ENCODE results near the gene NRBP1.
"Not testable (repeated sequence)": the region's sequence is repeated elsewhere in the genome, so short reads cannot be mapped to it uniquely, and the experiment has no call there.

Gene NRBP1

GRCh38 chr2:27420996-27421395 is 7.4 kb upstream of the NRBP1 start:
- DNase-seq, result no peak
- Mint-ChIP-seq H3K9me3 (no peaks in the 10 kb centered on the region), H3K27me3 (ENCODE audit: low read depth, poor library complexity) (peaks cover 33% of the 10 kb centered on the region), H3K36me3 (ENCODE audit: low read depth) (no peaks in the 10 kb centered on the region), H3K4me3 (no peak overlapping the region), H3K4me1 (peaks cover 12% of the 10 kb centered on the region), H3K27ac (no peak overlapping the region)
- TF ChIP-seq CTCF (IDR thresholded peaks at IDR 0.05), result no peak

- no peak for DNase-seq
- no peak for TF ChIP-seq CTCF (IDR thresholded peaks at IDR 0.05)
- no peak overlapping the region for H3K4me3 Mint-ChIP-seq
- peaks cover 11% of the 10 kb centered on the region for H3K4me1 Mint-ChIP-seq
- no peaks in the 10 kb centered on the region for H3K36me3 Mint-ChIP-seq (ENCODE audit: low read depth)
- H3K27ac Mint-ChIP-seq, result no peak overlapping the region
- peaks cover 33% of the 10 kb centered on the region for H3K27me3 Mint-ChIP-seq (ENCODE audit: low read depth, poor library complexity)
- no peaks in the 10 kb centered on the region for H3K9me3 Mint-ChIP-seq
Observed at GRCh38 chr2:27421660-27422250, 6.7 kb upstream of the NRBP1 start.

- Mint-ChIP-seq H3K9me3 (no peaks in the 10 kb centered on the region), H3K36me3 (ENCODE audit: low read depth) (no peaks in the 10 kb centered on the region), H3K27me3 (ENCODE audit: low read depth, poor library complexity) (peaks cover 33% of the 10 kb centered on the region), H3K27ac (no peak overlapping the region), H3K4me3 (no peak overlapping the region), H3K4me1 (peaks cover 11% of the 10 kb centered on the region)
- TF ChIP-seq CTCF (IDR thresholded peaks at IDR 0.05), result no peak
- no peak for DNase-seq
Observed at GRCh38 chr2:27422958-27423357, 5.5 kb upstream of the NRBP1 start.

- not testable (repeated sequence) for H3K36me3 Mint-ChIP-seq (ENCODE audit: low read depth); H3K27ac Mint-ChIP-seq; H3K9me3 Mint-ChIP-seq; DNase-seq; H3K4me3 Mint-ChIP-seq
- H3K27me3 Mint-ChIP-seq (ENCODE audit: low read depth, poor library complexity), result peaks cover 33% of the 10 kb centered on the region
- peaks cover 23% of the 10 kb centered on the region for H3K4me1 Mint-ChIP-seq
Observed at GRCh38 chr2:27425039-27425438, 3.4 kb upstream of the NRBP1 start.

- peak overlapping the region; percentile 93 for H3K4me3 Mint-ChIP-seq
- peaks cover 12% of the 10 kb centered on the region for H3K27me3 Mint-ChIP-seq (ENCODE audit: low read depth, poor library complexity)
- TF ChIP-seq CTCF (IDR thresholded peaks at IDR 0.05), result no peak
- peaks cover 31% of the 10 kb centered on the region for H3K4me1 Mint-ChIP-seq
- DNase-seq, result no peak
- no peaks in the 10 kb centered on the region for H3K36me3 Mint-ChIP-seq (ENCODE audit: low read depth)
- H3K27ac Mint-ChIP-seq, result peak overlapping the region; percentile 99
- no peaks in the 10 kb centered on the region for H3K9me3 Mint-ChIP-seq
Observed at GRCh38 chr2:27427863-27428212, 593 bp upstream of the NRBP1 start.

GRCh38 chr2:27428978-27429541 is 629 bp downstream of the NRBP1 start:
- peaks cover 3% of the 10 kb centered on the region for H3K27me3 Mint-ChIP-seq (ENCODE audit: low read depth, poor library complexity)
- H3K9me3 Mint-ChIP-seq, result no peaks in the 10 kb centered on the region
- peaks cover 31% of the 10 kb centered on the region for H3K4me1 Mint-ChIP-seq
- peak overlapping the region; percentile 99 for H3K4me3 Mint-ChIP-seq
- H3K36me3 Mint-ChIP-seq (ENCODE audit: low read depth), result peaks cover 11% of the 10 kb centered on the region
- TF ChIP-seq CTCF (IDR thresholded peaks at IDR 0.05), result no peak
- DNase-seq, result peak; percentile 89
- H3K27ac Mint-ChIP-seq, result peak overlapping the region; percentile 99

Data from nephron progenitor cell (in vitro differentiated cells).